Caco-2 (cell line): Measurements from ENCODE around the gene FGFBP3. TPM values are rescaled to one million over a fixed set of nuclear protein-coding genes. Genes with fewer than 3 reads are reported as not detected.

ENCODE experiments used
- BruUV-seq: library from RNA; stranded (reverse); fragments of 400-500 nt; replicated peaks from 2 replicates; lab custom pipeline; 2021; lab: Mats Ljungman, UMichigan
- CTCF ChIA-PET: fragments of 300-600 bp; sonication (Branson Sonifier 250); formaldehyde crosslinking; loops from one replicate; lab custom pipeline; 2022; ENCODE audit warnings: antibody characterized with exemption; lab: Charles Lee
- POLR2A ChIA-PET: fragments of 300-600 bp; sonication (Branson Sonifier 250); formaldehyde crosslinking; loops from one replicate; lab custom pipeline; 2022; ENCODE audit warnings: antibody characterized with exemption; lab: Charles Lee
- DNase-seq, 2 experiments: peaks; one replicate each; pipeline versions ENCODE4 v3.0.0 to v3.0.0-alpha.2; 2020 to 2022
- H3K27me3 ChIP-seq: replicated peaks from 2 replicates; pipeline ENCODE4 v1.6.0; 2011; ENCODE audit warnings: low read length; ENCODE audit not compliant: control insufficient read depth, insufficient read depth
- H3K36me3 ChIP-seq: 2 replicates; pipeline ENCODE4 v1.5.1; 2011; ENCODE audit warnings: low read length; ENCODE audit not compliant: control insufficient read depth, insufficient read depth
- H3K4me1 ChIP-seq: fragments of 250-450 bp; sonication (Bioruptor Pico); 2 replicates; pipeline ENCODE4 v1.5.1; 2020; ENCODE audit warnings: mild to moderate bottlenecking
- H3K4me3 ChIP-seq: 2 replicates; pipeline ENCODE4 v1.5.1; 2011; ENCODE audit warnings: low read depth, mild to moderate bottlenecking, control low read depth, low read length
- H3K9me3 ChIP-seq: fragments of 250-450 bp; sonication (Bioruptor Pico); 2 replicates; pipeline ENCODE4 v1.5.1; 2020; ENCODE audit warnings: mild to moderate bottlenecking, moderate library complexity
- H3K27ac Mint-ChIP-seq: one replicate; pipeline ENCODE4 v1.8.0; 2022; ENCODE audit warnings: mixed read lengths; ENCODE audit not compliant: unreplicated experiment
- H3K27me3 Mint-ChIP-seq: one replicate; pipeline ENCODE4 v1.8.0; 2022; ENCODE audit warnings: mixed read lengths; ENCODE audit not compliant: insufficient read depth, unreplicated experiment
- H3K36me3 Mint-ChIP-seq: one replicate; pipeline ENCODE4 v1.8.0; 2022; ENCODE audit warnings: mild to moderate bottlenecking, mixed read lengths; ENCODE audit not compliant: insufficient read depth, unreplicated experiment
- H3K4me1 Mint-ChIP-seq: one replicate; pipeline ENCODE4 v1.8.0; 2022; ENCODE audit warnings: low read depth, mixed read lengths; ENCODE audit not compliant: unreplicated experiment
- H3K4me3 Mint-ChIP-seq: one replicate; pipeline ENCODE4 v1.8.0; 2022; ENCODE audit warnings: mild to moderate bottlenecking, moderate library complexity, mixed read lengths; ENCODE audit not compliant: unreplicated experiment
- H3K9me3 Mint-ChIP-seq: one replicate; pipeline ENCODE4 v1.8.0; 2022; ENCODE audit warnings: mixed read lengths; ENCODE audit not compliant: unreplicated experiment
- intact Hi-C: fragments of 100-400 bp; cut with micrococcal nuclease; formaldehyde crosslinking; loops from one replicate; pipeline ENCODE4 v1.10.0; 2022; ENCODE audit not compliant: unreplicated experiment
- total RNA-seq: library from RNA; stranded (reverse); gene quantifications from 2 replicates; pipeline ENCODE4 v1.2.3, GENCODE V29; 2022
- TF ChIP-seq, protein P1 (sequence below), 2 experiments: fragments of 200-600 bp in 1 of 2; IDR thresholded peaks; 1 replicate in 1 of 2; 2 replicates in 1 of 2; pipeline versions ENCODE4 v1.5.1 to v1.8.0; 2011 to 2022; ENCODE audit warnings: antibody characterized with exemption in 1 of 2, control low read depth in 1 of 2, inconsistent platforms in 1 of 2, low read depth in 1 of 2, low read length in 1 of 2, mild to moderate bottlenecking in 1 of 2, moderate library complexity in 1 of 2; ENCODE audit not compliant: insufficient read depth in 1 of 2, severe bottlenecking in 1 of 2, unreplicated experiment in 1 of 2

The FGFBP3 gene
- total RNA-seq, 1 experiment from 2014 or later, result 3.6 TPM

DNA sequence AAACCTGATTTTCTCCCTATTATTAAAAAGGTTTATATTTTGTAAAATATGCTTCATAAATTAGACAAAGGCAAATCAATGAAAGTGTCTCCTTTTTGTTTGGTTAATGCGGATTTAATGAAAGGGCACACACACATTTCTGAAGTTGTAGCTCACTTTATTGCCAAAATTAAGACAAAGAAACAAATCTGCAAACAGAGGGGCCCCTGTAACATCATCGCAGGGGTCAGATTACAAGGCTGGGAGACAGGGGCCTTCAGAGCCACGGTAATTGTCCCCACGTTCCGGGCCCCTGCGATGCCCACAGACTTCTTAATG is 22.4 kb downstream of the FGFBP3 start:
- Mint-ChIP-seq H3K36me3 (no peaks in the 10 kb centered on the region), H3K4me3 (peak overlapping the region; percentile 92), H3K9me3 (no peaks in the 10 kb centered on the region), H3K27ac (peak overlapping the region; percentile 82), H3K27me3 (no peaks in the 10 kb centered on the region), H3K4me1 (peaks cover 13% of the 10 kb centered on the region)
- intact Hi-C loops, result loop anchor here (2.0 kb wide), 1 partner anchor 22 kb away; the partner anchor contains the start of gene FGFBP3
- Histone ChIP-seq H3K4me3 (peak overlapping the region; percentile 58), H3K4me1 (peaks cover 6% of the 10 kb centered on the region; the same call in 1 of the 2 replicates), H3K9me3 (no peaks in the 10 kb centered on the region), H3K27me3 (no peaks in the 10 kb centered on the region), H3K36me3 (no peaks in the 10 kb centered on the region)
- CTCF ChIA-PET, result interaction anchor here (1.2 kb wide), 2 partner anchors 24 to 30 kb away, joined by 3 read pairs; no protein-coding TSS in a partner anchor
- DNase-seq, result no peak
- POLR2A ChIA-PET, result interaction anchor here (1.0 to 1.5 kb wide), 2 partner anchors 21 to 37 kb away, joined by 9 to 10 read pairs; partner anchors contain the start of gene BTAF1
- TF ChIP-seq, protein P1, sequence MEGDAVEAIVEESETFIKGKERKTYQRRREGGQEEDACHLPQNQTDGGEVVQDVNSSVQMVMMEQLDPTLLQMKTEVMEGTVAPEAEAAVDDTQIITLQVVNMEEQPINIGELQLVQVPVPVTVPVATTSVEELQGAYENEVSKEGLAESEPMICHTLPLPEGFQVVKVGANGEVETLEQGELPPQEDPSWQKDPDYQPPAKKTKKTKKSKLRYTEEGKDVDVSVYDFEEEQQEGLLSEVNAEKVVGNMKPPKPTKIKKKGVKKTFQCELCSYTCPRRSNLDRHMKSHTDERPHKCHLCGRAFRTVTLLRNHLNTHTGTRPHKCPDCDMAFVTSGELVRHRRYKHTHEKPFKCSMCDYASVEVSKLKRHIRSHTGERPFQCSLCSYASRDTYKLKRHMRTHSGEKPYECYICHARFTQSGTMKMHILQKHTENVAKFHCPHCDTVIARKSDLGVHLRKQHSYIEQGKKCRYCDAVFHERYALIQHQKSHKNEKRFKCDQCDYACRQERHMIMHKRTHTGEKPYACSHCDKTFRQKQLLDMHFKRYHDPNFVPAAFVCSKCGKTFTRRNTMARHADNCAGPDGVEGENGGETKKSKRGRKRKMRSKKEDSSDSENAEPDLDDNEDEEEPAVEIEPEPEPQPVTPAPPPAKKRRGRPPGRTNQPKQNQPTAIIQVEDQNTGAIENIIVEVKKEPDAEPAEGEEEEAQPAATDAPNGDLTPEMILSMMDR (IDR thresholded peaks at IDR 0.05; ENCODE audit: insufficient read depth in 1 of 2, low read depth in 1 of 2, low read length in 1 of 2, severe bottlenecking in 1 of 2, unreplicated experiment in 1 of 2), result no peak
- TSS peak; percentile 99 for BruUV-seq

DNA sequence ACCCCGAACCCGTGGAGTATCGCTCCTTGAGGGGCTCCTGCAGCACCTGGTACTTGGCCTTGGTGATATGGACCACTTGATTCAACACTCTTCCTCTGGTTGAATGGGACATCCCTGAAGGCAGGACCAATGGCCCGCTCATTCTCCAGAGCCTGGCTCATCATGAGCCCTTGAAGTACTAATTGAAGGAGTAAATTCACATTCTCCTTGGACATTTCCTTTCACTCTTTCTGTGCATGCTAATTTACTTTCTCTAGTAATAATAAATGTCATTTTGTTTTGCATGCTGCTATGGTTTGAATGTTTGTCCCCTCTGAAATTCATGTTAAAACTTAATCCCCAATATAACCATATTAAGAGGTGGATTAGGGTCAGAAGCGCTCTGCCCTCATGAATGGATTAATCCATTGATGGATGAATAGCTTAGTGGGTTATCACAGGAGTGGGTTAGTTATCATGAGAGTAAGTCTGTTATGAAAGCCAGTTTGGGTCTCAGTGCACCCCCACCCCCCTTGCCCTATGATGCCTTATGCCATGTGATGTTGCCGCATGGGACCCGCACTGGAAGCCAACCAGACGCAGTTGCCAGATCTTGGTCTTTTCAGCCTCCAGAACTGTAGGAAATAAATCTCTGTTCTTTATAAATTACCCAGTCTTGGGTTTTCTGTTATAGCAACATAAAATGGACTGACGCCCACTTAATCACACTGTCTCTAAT is 23.8 kb downstream of the FGFBP3 start:
- Mint-ChIP-seq H3K27me3 (no peaks in the 10 kb centered on the region), H3K4me3 (no peak overlapping the region)

DNA sequence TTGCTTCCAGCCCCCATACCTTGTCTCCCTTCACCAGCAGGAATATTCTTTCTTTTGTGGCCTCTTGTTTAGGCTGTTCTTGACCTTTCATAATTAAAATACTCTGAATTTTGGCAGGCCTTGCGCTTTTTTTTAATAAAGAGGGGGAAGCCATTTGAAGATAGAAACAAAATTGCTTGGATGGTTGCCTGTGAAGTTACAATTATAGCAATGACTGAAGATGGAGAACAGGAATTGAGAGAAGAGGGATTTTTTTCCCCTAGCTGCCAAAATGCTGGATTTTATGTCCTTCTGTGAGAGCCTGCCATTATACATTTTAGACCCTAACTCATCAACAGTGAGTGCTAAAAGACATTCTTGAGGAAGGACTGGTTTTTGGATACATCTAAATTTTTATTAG is 24.8 kb downstream of the FGFBP3 start:
- Histone ChIP-seq H3K27me3 (no peaks in the 10 kb centered on the region), H3K36me3 (no peaks in the 10 kb centered on the region), H3K4me3 (no peak overlapping the region), H3K4me1 (peaks cover 6% of the 10 kb centered on the region; the same call in 1 of the 2 replicates), H3K9me3 (no peaks in the 10 kb centered on the region)
- Mint-ChIP-seq H3K4me3 (no peak overlapping the region), H3K27me3 (no peaks in the 10 kb centered on the region), H3K4me1 (peaks cover 13% of the 10 kb centered on the region), H3K36me3 (no peaks in the 10 kb centered on the region), H3K9me3 (no peaks in the 10 kb centered on the region), H3K27ac (no peak overlapping the region)
- intact Hi-C loops, result no loop called here
- DNase-seq, result no peak
- TF ChIP-seq, protein P1 (IDR thresholded peaks at IDR 0.05; ENCODE audit: insufficient read depth in 1 of 2, low read depth in 1 of 2, low read length in 1 of 2, severe bottlenecking in 1 of 2, unreplicated experiment in 1 of 2), result no peak
- ChIA-PET CTCF (no interaction called here), POLR2A (no interaction called here)
- no TSS peak for BruUV-seq

More for the DNA sequence above, 23.8 kb downstream of the FGFBP3 start:
- H3K4me3 ChIP-seq, result no peak overlapping the region
- H3K4me1 Mint-ChIP-seq, result peaks cover 13% of the 10 kb centered on the region
- H3K27ac Mint-ChIP-seq, result no peak overlapping the region
- H3K27me3 ChIP-seq, result no peaks in the 10 kb centered on the region
- POLR2A ChIA-PET, result no interaction called here
- TF ChIP-seq, protein P1 (IDR thresholded peaks at IDR 0.05; ENCODE audit: insufficient read depth in 1 of 2, low read depth in 1 of 2, low read length in 1 of 2, severe bottlenecking in 1 of 2, unreplicated experiment in 1 of 2), result no peak
- H3K9me3 Mint-ChIP-seq, result no peaks in the 10 kb centered on the region
- BruUV-seq, result no TSS peak
- H3K9me3 ChIP-seq, result no peaks in the 10 kb centered on the region
- no peak for DNase-seq
- H3K36me3 ChIP-seq, result no peaks in the 10 kb centered on the region
- H3K4me1 ChIP-seq, result peaks cover 6% of the 10 kb centered on the region; the same call in 1 of the 2 replicates
- intact Hi-C loops, result loop anchor here (2.0 kb wide), 1 partner anchor 23 kb away; the partner anchor contains the start of gene FGFBP3
- no peaks in the 10 kb centered on the region for H3K36me3 Mint-ChIP-seq
- CTCF ChIA-PET, result no interaction called here
